ENCODE measurements around the gene PPHLN1.

The PPHLN1 gene

DNA sequence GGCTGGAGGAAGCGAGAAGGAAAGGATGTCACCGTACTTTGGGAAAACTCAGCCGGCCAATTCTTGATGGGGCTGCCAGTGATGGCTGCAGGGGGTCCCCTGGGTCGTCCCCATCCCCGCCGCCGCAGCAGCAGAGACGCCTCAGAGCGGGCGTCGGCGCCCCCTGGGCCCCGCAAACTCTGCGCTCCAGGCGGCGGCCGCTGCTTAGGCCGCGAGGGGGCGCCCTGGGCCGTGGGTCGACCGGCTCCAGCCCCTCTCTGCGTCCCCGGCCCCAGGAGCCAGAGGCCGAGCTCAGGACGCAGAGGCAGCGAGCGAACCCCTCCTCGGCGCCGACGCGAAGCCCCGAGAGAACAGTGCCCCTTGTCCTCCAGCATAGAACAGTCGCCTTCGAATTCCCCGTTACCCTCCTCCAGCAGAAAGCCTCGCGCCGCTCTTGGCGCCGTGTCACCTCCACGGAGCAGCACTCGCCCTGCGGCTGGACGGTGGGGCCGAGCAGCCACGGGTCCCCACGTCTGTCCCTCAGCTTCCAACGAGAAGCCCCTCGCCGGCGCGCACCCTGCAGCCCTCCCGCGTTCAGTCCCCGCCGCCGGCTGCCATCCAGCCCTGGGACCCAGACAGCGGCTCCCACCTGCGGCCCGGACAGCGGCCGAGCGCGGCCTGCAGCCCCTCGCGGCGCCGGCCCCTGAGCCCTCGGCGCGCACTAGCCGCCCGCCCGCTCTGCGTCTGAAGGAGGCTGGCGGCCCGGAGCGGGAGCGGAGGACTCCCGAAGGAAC, 157.0 kb downstream of the PPHLN1 start:
- DNase-seq (ENCODE audit: low spot score), result peak; percentile 82

DNA sequence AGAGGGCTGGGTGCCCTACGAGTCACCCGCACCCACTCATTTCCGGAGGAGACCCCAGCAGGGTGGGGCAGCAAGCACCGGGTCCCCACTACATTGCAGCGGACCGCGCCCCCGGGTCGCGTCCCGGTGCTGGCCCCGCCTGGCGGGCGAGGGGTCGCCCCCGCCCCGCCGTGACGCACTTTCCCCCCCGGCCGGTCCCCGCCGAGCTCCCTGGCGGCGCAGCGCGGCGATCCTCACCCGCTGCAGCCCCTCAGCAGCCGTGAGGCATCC, 157.5 kb downstream of the PPHLN1 start:
- DNase-seq (ENCODE audit: low spot score), result peak; percentile 50

DNA sequence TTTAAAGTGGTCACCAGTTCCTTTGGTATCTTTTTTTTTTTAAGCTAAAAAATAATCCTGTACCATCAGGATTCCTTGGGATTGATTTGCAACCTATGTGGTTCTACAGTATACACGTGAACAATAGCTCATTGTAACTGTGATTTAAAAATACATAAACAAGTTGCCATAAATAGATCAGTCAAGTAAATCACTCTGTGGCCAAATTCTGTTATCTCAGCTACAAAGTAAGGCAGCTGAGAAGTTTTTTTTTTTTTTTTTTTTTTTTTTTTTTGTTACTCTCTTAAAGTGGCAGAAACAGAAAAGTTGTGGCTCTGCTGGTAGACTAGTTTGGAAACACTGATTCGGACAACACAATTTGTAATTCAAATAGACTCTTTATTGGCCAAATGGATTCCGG, 159.0 kb downstream of the PPHLN1 start:
- peak; percentile 22 for DNase-seq (ENCODE audit: low spot score)

DNA sequence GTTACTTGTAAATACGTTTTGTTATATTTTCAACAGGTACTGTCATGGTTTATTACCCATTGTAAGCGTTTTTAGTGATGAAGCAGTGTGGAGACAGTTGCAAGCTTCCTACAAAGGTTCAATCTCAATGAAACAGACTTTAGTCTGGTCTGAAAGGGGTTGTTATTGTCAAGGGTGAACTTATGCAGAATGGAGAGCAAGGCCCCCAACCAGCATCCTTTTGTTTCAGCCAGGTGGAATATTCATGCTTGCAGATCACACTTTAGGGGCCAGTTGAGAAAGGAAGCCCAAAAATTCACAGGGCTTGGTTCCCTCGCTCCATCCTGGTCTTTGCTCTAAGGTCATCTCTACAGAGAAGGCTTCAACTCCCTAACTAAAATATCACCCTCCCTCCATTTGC, 159.9 kb downstream of the PPHLN1 start:
- no peak for DNase-seq (ENCODE audit: low spot score)

DNA sequence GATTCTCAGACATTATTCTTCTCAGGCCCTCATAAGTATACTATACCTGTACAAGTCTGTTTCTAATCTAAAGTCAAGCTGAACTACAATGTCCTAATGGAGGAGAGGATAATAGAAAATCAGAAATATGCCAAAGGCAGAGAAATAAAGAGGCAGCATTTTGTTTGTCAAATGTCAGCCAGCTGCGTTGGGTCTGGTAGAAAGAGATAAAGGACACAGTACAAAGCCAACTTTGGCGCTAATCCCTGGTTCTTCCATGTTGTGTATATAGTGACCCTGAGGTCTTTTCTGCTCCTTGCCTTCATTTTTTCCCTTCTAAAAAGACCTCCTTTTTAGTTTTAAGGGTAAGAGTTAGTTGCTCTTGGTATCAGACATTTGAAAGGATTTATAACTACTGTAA, 160.4 kb downstream of the PPHLN1 start:
- DNase-seq (ENCODE audit: low spot score), result no peak

DNA sequence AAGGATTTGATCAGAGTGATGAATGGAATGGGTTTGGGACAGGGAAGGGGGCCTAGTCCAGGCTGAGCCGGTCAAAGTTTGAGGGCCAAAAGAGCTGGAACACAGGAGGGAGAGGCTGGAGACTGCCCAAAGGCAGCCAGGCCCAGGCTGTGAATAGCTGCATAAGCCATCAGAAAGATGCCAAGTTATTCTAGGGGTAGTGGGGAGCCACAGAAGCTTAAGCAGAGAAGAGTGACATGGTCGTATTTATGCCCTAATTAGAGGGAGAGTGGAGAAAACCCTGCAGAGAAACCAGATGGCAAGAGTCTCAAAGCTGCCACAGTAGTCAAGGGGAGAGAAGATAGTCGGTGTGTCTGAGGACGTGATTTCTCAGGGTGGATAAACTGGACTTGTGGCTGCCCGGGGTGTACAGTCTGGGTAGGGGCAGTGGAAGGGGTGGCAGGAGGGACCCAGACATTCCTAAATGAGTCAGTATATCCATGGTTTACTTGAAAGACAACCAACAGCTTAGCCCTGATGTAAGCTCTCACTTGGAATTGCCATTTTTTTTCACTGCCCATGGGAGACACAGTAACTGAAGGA, 164.4 kb downstream of the PPHLN1 start:
- no peak for DNase-seq (ENCODE audit: low spot score)
